Measurements from ENCODE around the gene POLR2M.

The POLR2M gene

DNA sequence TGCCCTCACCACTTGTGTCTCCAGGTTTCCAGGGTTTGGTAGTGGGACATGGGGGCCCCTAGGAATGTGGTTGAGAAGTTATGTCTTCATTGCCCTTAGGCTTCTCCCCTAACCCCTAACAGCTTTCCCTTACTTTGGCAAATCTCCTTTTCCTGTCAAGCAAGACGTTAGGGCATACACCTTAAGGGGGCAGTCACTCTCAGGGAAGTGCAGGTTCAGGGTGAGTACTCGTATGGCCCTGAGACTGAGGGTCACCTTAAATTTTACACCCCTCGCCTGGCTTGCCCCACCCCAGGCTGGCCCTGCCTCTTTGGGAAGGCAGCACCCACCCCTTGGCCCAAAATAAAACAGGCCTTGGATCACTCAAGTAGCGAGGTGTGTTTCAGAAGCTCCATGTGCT, 33.5 kb downstream of the POLR2M start:
- H3K4me3 ChIP-seq (ENCODE audit: control insufficient read depth, low read depth, low read length): no peak overlapping the region
- no peak for DNase-seq (ENCODE audit: low read depth)
- TF ChIP-seq, protein P1, sequence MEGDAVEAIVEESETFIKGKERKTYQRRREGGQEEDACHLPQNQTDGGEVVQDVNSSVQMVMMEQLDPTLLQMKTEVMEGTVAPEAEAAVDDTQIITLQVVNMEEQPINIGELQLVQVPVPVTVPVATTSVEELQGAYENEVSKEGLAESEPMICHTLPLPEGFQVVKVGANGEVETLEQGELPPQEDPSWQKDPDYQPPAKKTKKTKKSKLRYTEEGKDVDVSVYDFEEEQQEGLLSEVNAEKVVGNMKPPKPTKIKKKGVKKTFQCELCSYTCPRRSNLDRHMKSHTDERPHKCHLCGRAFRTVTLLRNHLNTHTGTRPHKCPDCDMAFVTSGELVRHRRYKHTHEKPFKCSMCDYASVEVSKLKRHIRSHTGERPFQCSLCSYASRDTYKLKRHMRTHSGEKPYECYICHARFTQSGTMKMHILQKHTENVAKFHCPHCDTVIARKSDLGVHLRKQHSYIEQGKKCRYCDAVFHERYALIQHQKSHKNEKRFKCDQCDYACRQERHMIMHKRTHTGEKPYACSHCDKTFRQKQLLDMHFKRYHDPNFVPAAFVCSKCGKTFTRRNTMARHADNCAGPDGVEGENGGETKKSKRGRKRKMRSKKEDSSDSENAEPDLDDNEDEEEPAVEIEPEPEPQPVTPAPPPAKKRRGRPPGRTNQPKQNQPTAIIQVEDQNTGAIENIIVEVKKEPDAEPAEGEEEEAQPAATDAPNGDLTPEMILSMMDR (conservative IDR thresholded peaks at IDR 0.05; ENCODE audit: control insufficient read depth, insufficient read depth, low read depth, low read length): no peak

- H3K4me3 ChIP-seq (ENCODE audit: control insufficient read depth, low read depth, low read length): no peak overlapping the region
- TF ChIP-seq, protein P1 (conservative IDR thresholded peaks at IDR 0.05; ENCODE audit: control insufficient read depth, insufficient read depth, low read depth, low read length): no peak
- DNase-seq (ENCODE audit: low read depth): no peak
Measured at GRCh38 chr15:57741089-57741488, 34.6 kb downstream of the POLR2M start.

DNA sequence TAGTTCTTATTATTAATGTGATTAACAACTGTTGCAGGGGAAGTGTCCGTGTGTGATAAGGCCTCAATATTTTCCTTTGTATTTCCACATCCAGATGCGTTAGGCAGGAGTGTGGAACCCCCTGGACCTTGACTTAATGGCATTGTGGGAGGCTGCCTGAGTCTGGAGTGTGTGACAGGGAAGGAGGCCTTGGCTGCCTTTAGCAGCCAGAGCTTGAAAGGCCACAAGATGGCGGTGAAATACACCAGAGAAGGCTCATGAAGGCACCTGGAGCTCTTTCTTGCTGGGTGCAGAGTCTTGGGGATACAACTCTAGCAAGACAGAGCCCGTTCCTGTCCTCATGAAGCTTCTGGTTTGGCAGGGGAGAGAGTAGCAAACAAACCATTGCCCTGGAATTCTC, 36.9 kb downstream of the POLR2M start:
- H3K4me3 ChIP-seq (ENCODE audit: control insufficient read depth, low read depth, low read length): no peak overlapping the region
- peak; percentile 23 for DNase-seq (ENCODE audit: low read depth)
- TF ChIP-seq, protein P1 (conservative IDR thresholded peaks at IDR 0.05; ENCODE audit: control insufficient read depth, insufficient read depth, low read depth, low read length): no peak

GRCh38 chr15:57746786-57747185, 40.3 kb downstream of the POLR2M start:
- DNase-seq (ENCODE audit: low read depth): no peak
- TF ChIP-seq, protein P1 (conservative IDR thresholded peaks at IDR 0.05; ENCODE audit: control insufficient read depth, insufficient read depth, low read depth, low read length): no peak
- H3K4me3 ChIP-seq (ENCODE audit: control insufficient read depth, low read depth, low read length): no peak overlapping the region

DNA sequence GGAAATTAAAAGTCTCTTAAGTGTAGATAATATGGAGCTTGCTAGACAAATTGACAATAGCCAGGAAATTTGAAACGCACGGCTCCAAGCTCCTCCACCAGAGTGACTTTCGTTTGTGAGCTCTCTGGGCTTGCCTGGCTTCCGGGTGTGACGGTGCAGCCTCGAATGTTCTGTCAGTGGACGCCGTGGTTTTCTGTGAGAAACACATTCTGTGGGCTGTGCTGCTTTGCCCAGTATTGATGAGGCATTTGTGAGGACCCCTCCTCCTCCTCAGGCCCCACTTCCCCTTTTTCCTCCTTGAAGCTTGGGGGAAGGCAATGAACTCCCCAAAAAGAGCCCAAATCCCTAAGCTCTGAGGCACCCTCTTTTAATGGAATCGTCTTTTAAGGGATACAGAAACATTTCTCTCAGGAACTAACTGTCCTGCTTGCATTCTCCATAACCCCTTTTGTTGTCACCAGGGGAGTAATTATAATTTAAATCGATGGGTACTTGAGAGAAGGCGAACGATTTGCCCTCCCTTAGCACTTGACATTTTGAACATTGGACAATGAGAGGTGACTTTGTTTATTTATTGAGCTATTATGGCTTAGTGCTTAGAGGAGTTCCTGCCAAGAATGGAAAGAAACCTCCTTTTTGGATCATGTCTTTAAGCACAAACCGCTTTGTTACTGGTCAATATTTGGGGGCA, 40.8 kb downstream of the POLR2M start:
- TF ChIP-seq, protein P1 (conservative IDR thresholded peaks at IDR 0.05; ENCODE audit: control insufficient read depth, insufficient read depth, low read depth, low read length): no peak
- H3K4me3 ChIP-seq (ENCODE audit: control insufficient read depth, low read depth, low read length): no peak overlapping the region
- DNase-seq (ENCODE audit: low read depth): peak; percentile 27

DNA sequence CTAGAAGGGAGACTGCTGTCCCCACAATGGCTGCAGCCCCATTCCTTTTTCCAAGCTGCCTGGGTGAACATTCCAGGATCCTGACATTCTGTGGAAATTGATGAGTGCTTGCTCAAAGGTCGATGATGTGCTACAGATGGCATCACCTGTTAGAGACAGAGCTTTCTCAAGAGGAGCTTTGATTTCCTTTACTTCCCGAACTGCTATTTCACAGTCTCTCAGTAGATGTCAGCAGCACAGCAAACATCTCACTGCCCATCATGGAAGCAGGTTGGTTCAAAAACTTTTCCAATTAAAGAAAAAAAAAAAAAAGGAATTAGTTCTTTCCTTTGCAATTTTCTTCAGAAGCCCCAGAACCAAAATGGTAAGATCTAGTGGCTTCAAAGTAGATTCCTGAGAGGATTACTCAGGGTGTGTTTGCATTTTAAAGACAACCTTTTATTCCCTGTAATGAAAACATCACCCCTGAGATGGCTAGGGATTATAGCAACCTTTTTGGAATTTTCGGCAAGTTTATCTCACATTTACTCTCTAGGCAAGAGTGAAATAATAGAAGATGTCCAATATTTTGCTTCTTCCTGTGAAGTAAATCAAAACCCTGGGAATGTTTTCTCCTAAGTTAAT, 44.8 kb downstream of the POLR2M start:
- no peak overlapping the region for H3K4me3 ChIP-seq (ENCODE audit: control insufficient read depth, low read depth, low read length)
- TF ChIP-seq, protein P1 (conservative IDR thresholded peaks at IDR 0.05; ENCODE audit: control insufficient read depth, insufficient read depth, low read depth, low read length): peak; percentile 73
- DNase-seq (ENCODE audit: low read depth): peak; percentile 66

Measured in fibroblast of mammary gland (primary cell).